IPS-11a (cell line): ENCODE measurements around the gene PADI1.

Experiments
- H3K4me3 ChIP-seq: one replicate; pipeline ENCODE4 v1.5.1; 2013; ENCODE audit warnings: low read depth, low read length, control low read depth

Gene PADI1

DNA sequence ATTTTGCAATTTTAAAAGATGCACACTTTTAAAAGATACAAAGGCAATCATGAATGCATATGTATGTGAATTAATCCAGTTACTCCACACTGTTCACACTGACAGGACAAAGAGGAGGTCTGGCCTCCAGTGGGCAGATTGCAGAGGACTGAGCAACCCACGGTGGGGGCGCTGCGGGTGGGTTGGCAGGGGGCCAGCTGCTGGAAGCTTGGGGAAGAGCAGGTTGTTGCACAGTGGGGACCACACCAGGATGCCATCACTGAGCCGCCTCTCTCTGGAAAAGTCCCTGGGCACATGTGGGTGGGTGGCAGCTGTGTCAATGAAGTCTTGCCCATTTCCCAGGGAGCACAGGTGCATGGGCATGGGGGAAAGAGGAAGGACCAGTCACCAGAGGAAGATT, 90.4 kb downstream of the PADI1 start:
- no peak overlapping the region for H3K4me3 ChIP-seq
